NB4 (cell line): ENCODE data around the gene TFF1.

ENCODE experiments used
- DNase-seq: peaks from one replicate; pipeline ENCODE4 v3.0.0; 2010; ENCODE audit warnings: low read depth
- H3K4me3 ChIP-seq: one replicate; pipeline ENCODE4 v1.5.1; 2011; ENCODE audit warnings: mild to moderate bottlenecking, low read depth, low read length, moderate library complexity
- CTCF ChIP-seq: IDR thresholded peaks from one replicate; pipeline ENCODE4 v1.5.1; 2012; ENCODE audit warnings: low read depth, low read length
- MYC ChIP-seq: IDR thresholded peaks from 2 replicates; pipeline ENCODE4 v1.6.1; 2011; ENCODE audit warnings: low read depth, low read length
- POLR2A ChIP-seq: IDR thresholded peaks from 2 replicates; pipeline ENCODE4 v1.6.1; 2011; ENCODE audit warnings: mild to moderate bottlenecking; ENCODE audit not compliant: insufficient read length; ENCODE audit errors: extremely low read depth
- TF ChIP-seq, protein P1 (sequence below): IDR thresholded peaks from 2 replicates; pipeline ENCODE4 v1.6.1; 2011; ENCODE audit warnings: low read depth, low read length

Gene TFF1

GRCh38 chr21:42317341-42317741 is 49.0 kb downstream of the TFF1 start:
- peak; percentile 20 for DNase-seq
- no peak overlapping the region for H3K4me3 ChIP-seq
- TF ChIP-seq, protein P1, sequence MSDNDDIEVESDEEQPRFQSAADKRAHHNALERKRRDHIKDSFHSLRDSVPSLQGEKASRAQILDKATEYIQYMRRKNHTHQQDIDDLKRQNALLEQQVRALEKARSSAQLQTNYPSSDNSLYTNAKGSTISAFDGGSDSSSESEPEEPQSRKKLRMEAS: no peak
- TF ChIP-seq MYC: no peak
- no peak for TF ChIP-seq POLR2A
- no peak for TF ChIP-seq CTCF

- DNase-seq: no peak
- TF ChIP-seq, protein P1: no peak
- TF ChIP-seq CTCF (no peak), MYC (no peak), POLR2A (no peak)
- no peak overlapping the region for H3K4me3 ChIP-seq
Measured at GRCh38 chr21:42316891-42317290, 49.4 kb downstream of the TFF1 start.

DNA sequence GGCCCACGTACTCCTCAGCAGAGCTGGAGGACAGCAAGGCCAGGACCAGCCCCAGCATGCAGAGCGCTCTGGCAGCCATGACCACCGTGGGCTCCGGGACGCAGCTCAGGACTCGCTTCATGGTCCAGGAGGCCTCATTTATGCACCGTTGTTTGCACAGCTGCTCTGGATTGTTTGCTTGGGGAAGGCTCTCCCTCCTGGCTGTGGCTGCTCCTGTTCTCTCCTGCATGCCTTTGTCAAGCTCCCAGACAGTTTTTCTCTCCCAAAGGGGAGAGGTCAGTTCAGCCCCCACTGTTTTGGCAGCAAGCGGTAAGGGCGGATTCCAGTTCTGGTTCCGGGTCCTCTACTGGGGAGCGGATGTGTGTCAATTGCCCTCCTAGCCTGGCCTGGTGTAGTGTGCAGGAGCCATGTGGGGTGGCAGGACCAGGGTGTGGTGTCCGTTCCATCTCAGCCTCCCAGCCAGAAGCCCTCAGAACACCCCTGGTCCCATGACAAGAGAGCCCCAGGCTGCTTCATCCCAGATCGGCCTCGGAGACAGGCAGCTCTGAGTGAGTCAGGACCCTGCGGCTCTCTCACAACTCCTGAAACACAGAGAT is 50.9 kb downstream of the TFF1 start, which contains the start of gene TFF3:
Gene TFF3, minus strand, starts transcription at position 114 of the 596 bp plus-strand sequence. Its CDS starts 35 bp downstream, at position 79.
- TF ChIP-seq MYC: no peak
- TF ChIP-seq POLR2A: no peak
- TF ChIP-seq CTCF: no peak
- TF ChIP-seq, protein P1: no peak
- H3K4me3 ChIP-seq: no peak within 1 kb of the TSS
- DNase-seq: no peak

- TF ChIP-seq POLR2A (no peak), CTCF (no peak), MYC (no peak)
- TF ChIP-seq, protein P1: no peak
- DNase-seq: no peak
- no peak overlapping the region for H3K4me3 ChIP-seq
Measured at GRCh38 chr21:42314616-42315295, 51.6 kb downstream of the TFF1 start.

DNA sequence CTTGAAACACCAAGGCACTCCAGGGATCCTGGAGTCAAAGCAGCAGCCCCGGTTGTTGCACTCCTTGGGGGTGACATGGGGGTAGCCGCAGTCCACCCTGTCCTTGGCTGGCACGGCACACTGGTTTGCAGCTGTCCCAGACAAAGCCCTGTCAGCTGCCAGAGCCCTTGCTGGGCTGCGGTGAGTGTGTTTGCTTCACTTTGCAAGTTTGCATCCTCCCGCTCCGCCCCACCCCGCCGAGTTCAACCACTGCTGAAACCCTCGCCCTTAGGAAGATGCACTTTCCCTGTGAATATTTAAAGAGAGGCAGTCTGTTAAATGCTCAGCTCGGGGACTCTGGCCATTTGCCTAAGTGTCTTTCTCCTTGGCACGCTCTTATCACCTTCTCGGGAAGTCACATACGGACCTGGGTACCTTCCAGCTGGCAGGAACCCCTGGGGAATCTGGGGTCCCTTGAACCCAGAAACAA is 52.8 kb downstream of the TFF1 start:
- no peak overlapping the region for H3K4me3 ChIP-seq
- TF ChIP-seq POLR2A: no peak
- TF ChIP-seq, protein P1: no peak
- TF ChIP-seq MYC: no peak
- TF ChIP-seq CTCF: no peak
- peak; percentile 52 for DNase-seq
